HepG2 (cell line): Measurements from ENCODE around the gene FBLIM1. TPM values are rescaled to one million over a fixed set of nuclear protein-coding genes. Genes with fewer than 3 reads are reported as not detected.

Experiments
- ATAC-seq: fragments of 200-7000 bp; cut with Tn5 transposase; 3 replicates; pipeline ENCODE4 v1.9.1; 2020; ENCODE audit warnings: mild to moderate bottlenecking, moderate library complexity
- BruUV-seq: library from RNA; stranded (reverse); fragments of 400-500 nt; replicated peaks from 2 replicates; lab custom pipeline; 2021; lab: Mats Ljungman, UMichigan
- CTCF ChIA-PET: fragments of 300-600 bp; formaldehyde crosslinking; extraction: SDS; loops from one replicate; lab custom pipeline; 2021; ENCODE audit warnings: low total read pairs, inconsistent platforms, low intra/inter-chr PET ratio; lab: Yijun Ruan, JAX
- POLR2A ChIA-PET: fragments of 350-600 bp; sonication (Branson Sonifier 250); formaldehyde crosslinking; loops from one replicate; lab custom pipeline; 2020; ENCODE audit warnings: antibody characterized with exemption, inconsistent platforms; lab: Yijun Ruan, JAX
- DNase-seq: peaks from one replicate; pipeline ENCODE4 v3.0.0-alpha.2; 2015; ENCODE audit warnings: low spot score
- FAIRE-seq: peaks from 3 replicates; lab custom pipeline; 2011; peaks lifted over from hg19 to GRCh38; lab: Jason Lieb, UNC
- H2AFZ ChIP-seq: one replicate; pipeline ENCODE4 v1.6.1; 2011; ENCODE audit warnings: low read length, inconsistent platforms
- H3K27ac ChIP-seq: fragments of 300-600 bp; 3 replicates; pipeline ENCODE4 v1.8.0; 2011; ENCODE audit warnings: mixed run types, mild to moderate bottlenecking, mixed read lengths, low read length, inconsistent platforms; ENCODE audit not compliant: insufficient read depth; ENCODE audit errors: extremely low read length
- H3K27me3 ChIP-seq, 2 experiments: fragments of 200-600 bp in 1 of 2; 2 replicates in 1 of 2; 3 replicates in 1 of 2; pipeline versions ENCODE4 v1.6.0 to v1.8.0; 2011; ENCODE audit warnings: low read length in 2 of 2, mild to moderate bottlenecking in 2 of 2, moderate library complexity in 2 of 2, inconsistent platforms in 1 of 2; ENCODE audit not compliant: insufficient read depth in 2 of 2, control insufficient read depth in 1 of 2
- H3K36me3 ChIP-seq, 2 experiments: fragments of 200-600 bp in 1 of 2; replicated peaks in 1 of 2; 2 replicates in 1 of 2; 3 replicates in 1 of 2; pipeline versions ENCODE4 v1.5.1 to v1.8.0; 2011; ENCODE audit warnings: low read length in 2 of 2, inconsistent platforms in 1 of 2; ENCODE audit not compliant: insufficient read depth in 2 of 2, control insufficient read depth in 1 of 2
- H3K4me1 ChIP-seq: 2 replicates; pipeline ENCODE4 v1.5.1; 2012; ENCODE audit warnings: low read length, inconsistent platforms; ENCODE audit not compliant: insufficient read depth
- H3K4me2 ChIP-seq: 2 replicates; pipeline ENCODE4 v1.6.0; 2011; ENCODE audit warnings: low read depth, low read length, inconsistent platforms
- H3K4me3 ChIP-seq, 3 experiments: fragments of 200-600 bp in 1 of 3; sonication (generic), shearing (Covaris generic) in 1 of 3; replicated peaks in 1 of 3; 2 replicates each; pipeline ENCODE4 v1.5.1; 2011 to 2016; ENCODE audit warnings: low read length in 3 of 3, inconsistent platforms in 2 of 3, low read depth in 2 of 3, mild to moderate bottlenecking in 2 of 3, control low read depth in 1 of 3, mixed read lengths in 1 of 3; ENCODE audit not compliant: insufficient read depth in 1 of 3
- H3K79me2 ChIP-seq: one replicate; pipeline ENCODE4 v1.6.1; 2011; ENCODE audit warnings: low read length, inconsistent platforms; ENCODE audit not compliant: insufficient read depth
- H3K9ac ChIP-seq: 2 replicates; pipeline ENCODE4 v1.6.0; 2011; ENCODE audit warnings: mild to moderate bottlenecking, low read depth, low read length, inconsistent platforms; ENCODE audit not compliant: insufficient read depth
- H3K9me3 ChIP-seq: 2 replicates; pipeline ENCODE4 v1.5.1; 2012; ENCODE audit warnings: mild to moderate bottlenecking, low read length
- H4K20me1 ChIP-seq: 2 replicates; pipeline ENCODE4 v1.6.0; 2011; ENCODE audit warnings: inconsistent platforms, mild to moderate bottlenecking, low read length, moderate library complexity; ENCODE audit not compliant: insufficient read depth
- DZIP1 ChIP-seq: sonication (generic); formaldehyde crosslinking; IDR thresholded peaks from 2 replicates; pipeline ENCODE4 v1.5.0; 2020; ENCODE audit warnings: mild to moderate bottlenecking, missing genetic modification reagents
- FOXO1 ChIP-seq: sonication (generic); formaldehyde crosslinking; IDR thresholded peaks from 2 replicates; pipeline ENCODE4 v1.4.0; 2020; ENCODE audit warnings: missing genetic modification reagents
- HDAC6 ChIP-seq: fragments of 200-600 bp; sonication (generic); IDR thresholded peaks from 2 replicates; pipeline ENCODE4 v1.7.0; 2017; ENCODE audit warnings: mild to moderate bottlenecking, antibody characterized with exemption, low read length, low read depth
- NFE2 ChIP-seq: sonication (generic); formaldehyde crosslinking; IDR thresholded peaks from 2 replicates; pipeline ENCODE4 v1.4.0; 2020; ENCODE audit warnings: missing genetic modification reagents
- SOX13 ChIP-seq, 3 experiments: fragments of 450-650 bp in 1 of 3; sonication (generic) in 1 of 3; formaldehyde crosslinking in 1 of 3; IDR thresholded peaks in 2 of 3; conservative IDR thresholded peaks in 1 of 3; 2 replicates each; pipeline versions ENCODE4 v1.5.0 to v1.6.1; 2016 to 2020; ENCODE audit warnings: antibody characterized with exemption in 1 of 3, mild to moderate bottlenecking in 1 of 3, missing compliant biosample characterization in 1 of 3, missing genetic modification reagents in 1 of 3, moderate library complexity in 1 of 3
- SP140L ChIP-seq: sonication (generic); formaldehyde crosslinking; IDR thresholded peaks from 2 replicates; pipeline ENCODE4 v1.4.0; 2020; ENCODE audit warnings: missing genetic modification reagents, borderline replicate concordance
- TGIF2 ChIP-seq: IDR thresholded peaks from 2 replicates; pipeline ENCODE4 v1.6.1; 2016; ENCODE audit warnings: control low read depth, missing compliant biosample characterization
- ZBTB4 ChIP-seq: sonication (generic); formaldehyde crosslinking; IDR thresholded peaks from 2 replicates; pipeline ENCODE4 v1.4.0; 2020; ENCODE audit warnings: missing genetic modification reagents, mild to moderate bottlenecking, borderline replicate concordance
- ZBTB49 ChIP-seq: sonication (generic); formaldehyde crosslinking; IDR thresholded peaks from 2 replicates; pipeline ENCODE4 v1.4.0; 2020; ENCODE audit warnings: missing genetic modification reagents, borderline replicate concordance
- ZNF180 ChIP-seq: sonication (generic); formaldehyde crosslinking; IDR thresholded peaks from 2 replicates; pipeline ENCODE4 v1.4.0; 2020; ENCODE audit warnings: low read depth, missing genetic modification reagents, borderline replicate concordance
- ZNF33A ChIP-seq: sonication (generic); formaldehyde crosslinking; IDR thresholded peaks from 2 replicates; pipeline ENCODE4 v1.5.1; 2020; ENCODE audit warnings: missing genetic modification reagents, mild to moderate bottlenecking, moderate library complexity, borderline replicate concordance
- ZNF883 ChIP-seq: sonication (generic); formaldehyde crosslinking; IDR thresholded peaks from 2 replicates; pipeline ENCODE4 v1.5.1; 2020; ENCODE audit warnings: mild to moderate bottlenecking, missing genetic modification reagents; ENCODE audit errors: not compliant biosample characterization
- WGBS: methylation state at CpG from one replicate; pipeline ENCODE4 v1.1.6; 2017; ENCODE audit warnings: low lambda C conversion rate; 5-methylcytosine and 5-hydroxymethylcytosine counted together
- in situ Hi-C: cut with HindIII; loops from 2 replicates; pipeline ENCODE4 v1.10.0; 2017; ENCODE audit warnings: low pct_unique_long_range_greater_than_20kb; ENCODE audit not compliant: extremely low pct_ligation_motif_present
- intact Hi-C: fragments of 100-400 bp; cut with micrococcal nuclease; formaldehyde crosslinking; loops from one replicate; pipeline ENCODE4 v1.10.0; 2022; ENCODE audit not compliant: unreplicated experiment
- polyA plus RNA-seq, 8 experiments: library from polyadenylated mRNA; depleted of rRNA in 3 of 8; stranded (reverse) in 7 of 8; unstranded in 1 of 8; fragments of >200 nt; fragmentation: Illumina TruSeq in 4 of 8; extraction: Trizol in 4 of 8; gene quantifications; 2 replicates each; pipeline versions ENCODE4 v1.2.1 to v1.2.3, GENCODE V29; 2011 to 2016; ENCODE audit warnings: low read depth in 4 of 8, missing spikeins in 1 of 8, mixed read lengths in 1 of 8; ENCODE audit not compliant: insufficient read depth in 1 of 8
- total RNA-seq, 5 experiments: library from RNA; depleted of rRNA; stranded (reverse); fragments of >200 nt; fragmentation: Illumina TruSeq; extraction: Trizol; gene quantifications; 2 replicates each; pipeline ENCODE4 v1.2.3, GENCODE V29; 2016; ENCODE audit warnings: low read depth in 1 of 5

FBLIM1 gene
- total and polyA plus RNA-seq, 2 of the 13 experiments (the other 11 are each of a cell fraction or from before 2014, with no cell fraction given) = 10.6 to 23.0 TPM

DNA sequence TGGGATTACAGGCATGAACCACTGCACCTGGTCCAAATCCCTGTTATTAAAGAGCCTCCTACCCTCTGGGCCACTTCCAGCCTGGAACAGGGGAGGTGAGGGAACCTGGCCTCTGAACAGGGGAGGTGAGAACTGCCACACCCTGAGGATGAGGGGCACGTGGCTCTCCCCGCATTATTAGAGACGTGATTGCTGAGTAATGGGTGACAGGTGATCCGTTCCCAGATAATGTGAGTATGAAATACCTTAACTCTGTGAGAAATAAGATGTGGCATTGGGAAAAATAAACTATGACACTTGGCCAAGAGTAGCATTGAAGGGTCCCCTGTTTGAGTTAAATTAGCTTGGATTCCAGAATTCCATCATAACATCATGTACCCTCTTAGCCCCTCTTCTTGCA lies 36.2 kb upstream of the FBLIM1 start (continued):
- TF ChIP-seq HDAC6 = no peak

DNA sequence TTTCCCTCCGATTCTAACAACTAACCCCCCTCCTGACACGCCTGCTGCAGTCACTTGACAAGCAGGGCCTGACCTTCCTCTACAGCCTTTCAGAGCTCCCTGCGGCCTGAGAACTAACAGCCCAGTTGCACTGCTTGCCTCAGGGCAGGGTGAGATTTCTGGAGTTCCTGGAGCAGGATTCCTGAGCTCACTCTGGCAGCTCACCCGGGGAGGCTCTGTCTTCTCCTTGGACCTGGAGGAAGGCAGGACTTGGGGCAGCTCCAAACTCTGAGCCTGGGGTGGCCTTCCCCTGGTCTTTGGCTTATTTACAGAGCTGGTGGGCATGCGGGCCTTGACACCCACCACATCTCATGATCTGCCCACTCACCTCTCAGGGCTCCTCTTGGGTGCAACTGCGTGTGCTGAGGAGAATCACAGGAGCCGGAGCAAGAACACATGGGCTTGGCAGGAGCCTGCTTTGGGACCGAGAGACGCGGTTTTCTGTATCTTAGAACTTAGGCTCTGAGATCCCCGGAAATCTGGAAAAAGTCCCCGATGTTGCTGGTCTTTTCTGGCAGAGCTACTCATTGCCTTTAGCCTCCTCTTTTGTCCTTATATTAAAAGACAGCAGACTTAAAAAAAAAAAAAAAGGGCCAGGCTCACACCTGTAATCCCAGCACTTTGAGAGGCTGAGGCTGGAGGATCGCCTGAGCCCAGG lies 35.6 kb upstream of the FBLIM1 start:
- no peak for DNase-seq
- Histone ChIP-seq H2AFZ (no peak overlapping the region), H3K9me3 (no peaks in the 10 kb centered on the region), H3K27ac (no peak overlapping the region), H4K20me1 (no peaks in the 10 kb centered on the region), H3K4me2 (no peak overlapping the region), H3K79me2 (no peaks in the 10 kb centered on the region), H3K4me1 (peaks cover 7% of the 10 kb centered on the region; the same call in 1 of the 2 replicates), H3K4me3 (no peak overlapping the region), H3K27me3 (no peaks in the 10 kb centered on the region), H3K9ac (no peak overlapping the region), H3K36me3 (peaks cover 20 to 54% of the 10 kb centered on the region in 2 experiments)
- intact Hi-C loops (no loop called here), in situ Hi-C loops (no loop called here)
- BruUV-seq = no TSS peak
- no peak for TF ChIP-seq NFE2 (CRISPR knock-in tag)
- no peak for TF ChIP-seq SP140L
- TF ChIP-seq ZNF883 (CRISPR knock-in tag) = no peak
- no peak for TF ChIP-seq ZNF33A (CRISPR knock-in tag)
- TF ChIP-seq DZIP1 (CRISPR knock-in tag) = no peak
- TF ChIP-seq ZBTB4 (CRISPR knock-in tag) = no peak
- no peak for TF ChIP-seq SOX13 (IDR thresholded peaks at IDR 0.05)
- TF ChIP-seq SOX13 (CRISPR knock-in tag; conservative IDR thresholded peaks at IDR 0.05 in 1 of 2, IDR thresholded peaks at IDR 0.05 in 1 of 2) = no peak
- TF ChIP-seq FOXO1 (CRISPR knock-in tag) = no peak
- TF ChIP-seq ZNF180 (CRISPR knock-in tag) = no peak
- TF ChIP-seq TGIF2 (CRISPR knock-in tag) = no peak
- TF ChIP-seq ZBTB49 (CRISPR knock-in tag) = no peak
- CTCF ChIA-PET = no interaction called here
- no peak for ATAC-seq
- 95% methylated on average over 11 of the region's 13 CpGs for WGBS
- FAIRE-seq = no peak
- POLR2A ChIA-PET = no interaction called here
